Endothelial cell of umbilical vein (primary cell): ENCODE measurements around the gene TRAPPC5.

Experiments
- CTCF ChIP-seq, 2 donors: IDR thresholded peaks; 1 replicate in 1 of 2; 2 replicates in 1 of 2; pipeline ENCODE4 v1.5.1; 2011; ENCODE audit warnings: low read length in 2 of 2, mild to moderate bottlenecking in 2 of 2, moderate library complexity in 2 of 2, control low read depth in 1 of 2, inconsistent platforms in 1 of 2, low read depth in 1 of 2; ENCODE audit not compliant: insufficient read depth in 1 of 2; ENCODE audit errors: extremely low read depth in 1 of 2
- EZH2 ChIP-seq: IDR thresholded peaks from 2 replicates; pipeline ENCODE4 v1.6.1; 2012; ENCODE audit warnings: borderline replicate concordance, low read depth, mild to moderate bottlenecking, moderate library complexity, low read length, inconsistent platforms; ENCODE audit not compliant: severe bottlenecking
- FOS ChIP-seq: IDR thresholded peaks from 2 replicates; pipeline ENCODE4 v1.6.1; 2011; ENCODE audit warnings: mild to moderate bottlenecking, low read length, moderate library complexity, borderline replicate concordance; ENCODE audit not compliant: insufficient read depth
- JUN ChIP-seq: IDR thresholded peaks from 2 replicates; pipeline ENCODE4 v1.6.1; 2011; ENCODE audit warnings: borderline replicate concordance, low read depth; ENCODE audit not compliant: insufficient read length, insufficient read depth
- MYC ChIP-seq: IDR thresholded peaks from one replicate; pipeline ENCODE4 v1.6.1; 2011; ENCODE audit warnings: mild to moderate bottlenecking, low read depth, low read length
- POLR2A ChIP-seq: IDR thresholded peaks from 2 replicates; pipeline ENCODE4 v1.6.1; 2012; ENCODE audit warnings: low read depth, mild to moderate bottlenecking, control low read depth, low read length
- POLR2AphosphoS5 ChIP-seq: IDR thresholded peaks from 2 replicates; pipeline ENCODE4 v1.6.1; 2012; ENCODE audit warnings: low read depth, mild to moderate bottlenecking, control low read depth, low read length, moderate library complexity; ENCODE audit not compliant: insufficient read depth
- TF ChIP-seq, protein P1 (sequence below): IDR thresholded peaks from 2 replicates; pipeline ENCODE4 v1.6.1; 2011; ENCODE audit not compliant: insufficient read depth, insufficient read length

GRCh38 chr19:7709932-7710460 lies 29.4 kb downstream of the TRAPPC5 start:
- TF ChIP-seq CTCF (IDR thresholded peaks at IDR 0.05; ENCODE audit: extremely low read depth in 1 of 2, insufficient read depth in 1 of 2, low read depth in 1 of 2, low read length in 2 of 2): no peak
- no peak for TF ChIP-seq FOS
- no peak for TF ChIP-seq EZH2
- TF ChIP-seq POLR2A: no peak
- TF ChIP-seq JUN: no peak
- TF ChIP-seq, protein P1, sequence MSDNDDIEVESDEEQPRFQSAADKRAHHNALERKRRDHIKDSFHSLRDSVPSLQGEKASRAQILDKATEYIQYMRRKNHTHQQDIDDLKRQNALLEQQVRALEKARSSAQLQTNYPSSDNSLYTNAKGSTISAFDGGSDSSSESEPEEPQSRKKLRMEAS: no peak
- TF ChIP-seq POLR2AphosphoS5: no peak
- TF ChIP-seq MYC: no peak
